NB4 (cell line): Measurements from ENCODE around the gene POLE3.

Source experiments
- CTCF ChIP-seq: IDR thresholded peaks from one replicate; pipeline ENCODE4 v1.5.1; 2012; ENCODE audit warnings: low read depth, low read length
- MAX ChIP-seq: IDR thresholded peaks from 2 replicates; pipeline ENCODE4 v1.6.1; 2011; ENCODE audit warnings: low read depth, low read length
- MYC ChIP-seq: IDR thresholded peaks from 2 replicates; pipeline ENCODE4 v1.6.1; 2011; ENCODE audit warnings: low read depth, low read length
- POLR2A ChIP-seq: IDR thresholded peaks from 2 replicates; pipeline ENCODE4 v1.6.1; 2011; ENCODE audit warnings: mild to moderate bottlenecking; ENCODE audit not compliant: insufficient read length; ENCODE audit errors: extremely low read depth

GRCh38 chr9:113360242-113360842, 50.1 kb downstream of the POLE3 start:
- no peak for TF ChIP-seq CTCF
- no peak for TF ChIP-seq MAX
- no peak for TF ChIP-seq MYC
- no peak for TF ChIP-seq POLR2A
